Nephron (organoid): Measurements from ENCODE around the gene SLC6A11.

ENCODE experiments used
- H3K27ac Mint-ChIP-seq, 3 experiments: 2 replicates each; pipeline ENCODE4 v1.8.0; 2020; ENCODE audit warnings: mixed read lengths in 3 of 3, mild to moderate bottlenecking in 2 of 3, moderate library complexity in 1 of 3
- H3K27me3 Mint-ChIP-seq: 2 replicates; pipeline ENCODE4 v1.8.0; 2021; ENCODE audit warnings: low read depth, mild to moderate bottlenecking, moderate library complexity, mixed read lengths
- H3K36me3 Mint-ChIP-seq: 2 replicates; pipeline ENCODE4 v1.8.0; 2020; ENCODE audit warnings: low read depth, mixed read lengths
- H3K4me1 Mint-ChIP-seq: 2 replicates; pipeline ENCODE4 v1.8.0; 2020; ENCODE audit warnings: mixed read lengths
- H3K4me3 Mint-ChIP-seq, 3 experiments: 2 replicates each; pipeline ENCODE4 v1.8.0; 2020; ENCODE audit warnings: mild to moderate bottlenecking in 3 of 3, mixed read lengths in 3 of 3, moderate library complexity in 2 of 3
- H3K9me3 Mint-ChIP-seq: 2 replicates; pipeline ENCODE4 v1.8.0; 2020; ENCODE audit warnings: mixed read lengths
- CTCF ChIP-seq, 3 experiments: fragments of 200-600 bp; sonication (generic); IDR thresholded peaks; one replicate each; pipeline ENCODE4 v1.5.0; 2021; ENCODE audit warnings: antibody characterized with exemption in 3 of 3; ENCODE audit not compliant: unreplicated experiment in 3 of 3

The SLC6A11 gene

DNA sequence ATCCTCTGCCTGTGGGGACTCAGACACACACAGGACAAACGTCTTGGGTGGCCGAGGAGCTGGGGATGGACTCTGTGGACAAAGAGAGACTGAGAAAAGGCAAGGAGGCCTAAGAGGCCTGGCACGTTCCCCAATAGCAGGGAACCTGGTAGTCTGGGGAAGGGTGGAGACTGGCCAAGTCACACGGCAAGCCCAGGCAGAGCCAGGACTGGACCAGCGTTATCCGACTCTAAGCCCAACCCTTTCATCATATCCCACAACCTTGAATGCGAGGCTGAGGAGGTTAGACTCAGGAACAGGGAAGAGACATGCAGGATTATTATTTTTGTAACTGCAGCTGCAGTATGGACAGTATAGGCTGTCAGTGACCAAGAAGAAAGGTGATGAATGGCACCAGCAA, 53.4 kb downstream of the SLC6A11 start:
- Mint-ChIP-seq H3K36me3 (no peaks in the 10 kb centered on the region), H3K4me3 (no peak overlapping the region), H3K9me3 (no peaks in the 10 kb centered on the region), H3K27ac (no peak overlapping the region), H3K27me3 (peaks cover 32% of the 10 kb centered on the region), H3K4me1 (no peaks in the 10 kb centered on the region)
- no peak for TF ChIP-seq CTCF (IDR thresholded peaks at IDR 0.05; ENCODE audit: unreplicated experiment in 3 of 3)

DNA sequence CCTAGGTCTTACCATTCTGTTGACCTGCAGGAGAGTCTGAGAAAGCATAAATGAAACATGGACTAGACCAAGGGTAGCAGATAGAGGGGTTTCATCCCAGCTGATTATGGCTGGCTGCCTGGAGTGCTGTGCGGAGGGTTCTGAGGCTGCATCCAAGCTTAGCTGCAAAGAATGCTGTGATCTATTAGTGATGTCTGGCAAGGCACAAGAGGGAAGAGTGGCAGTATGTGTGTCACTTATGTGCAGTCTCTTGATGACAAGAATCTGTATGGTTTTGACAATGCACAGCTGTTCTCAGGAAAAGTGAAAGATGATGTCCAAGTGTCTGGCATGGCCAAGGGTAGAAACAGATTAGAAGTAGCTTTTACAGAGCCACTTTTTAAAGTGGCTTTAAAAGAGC, 54.3 kb downstream of the SLC6A11 start:
- TF ChIP-seq CTCF (IDR thresholded peaks at IDR 0.05; ENCODE audit: unreplicated experiment in 3 of 3) = no peak
- H3K27me3 Mint-ChIP-seq = peaks cover 33% of the 10 kb centered on the region
- no peaks in the 10 kb centered on the region for H3K9me3 Mint-ChIP-seq
- H3K36me3 Mint-ChIP-seq = no peaks in the 10 kb centered on the region
- H3K27ac Mint-ChIP-seq = no peak overlapping the region
- no peak overlapping the region for H3K4me3 Mint-ChIP-seq
- no peaks in the 10 kb centered on the region for H3K4me1 Mint-ChIP-seq

DNA sequence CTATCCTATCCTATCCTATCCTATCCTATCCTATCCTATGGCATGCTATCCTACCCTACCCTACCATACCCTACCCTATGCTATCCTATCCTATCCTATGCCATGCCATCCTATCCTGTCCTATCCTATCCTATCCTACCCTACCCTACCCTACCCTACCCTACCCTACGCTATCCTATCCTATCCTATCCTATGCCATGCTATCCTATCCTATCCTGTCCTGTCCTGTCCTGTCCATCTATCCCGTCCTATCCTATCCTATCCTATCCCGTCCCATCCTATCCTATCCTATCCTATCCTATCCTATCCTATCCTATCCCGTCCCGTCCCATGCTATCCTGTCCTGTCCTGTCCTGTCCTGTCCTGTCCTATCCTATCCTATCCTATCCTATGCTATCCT, 57.4 kb downstream of the SLC6A11 start:
- Mint-ChIP-seq H3K4me3 (no peak overlapping the region), H3K27me3 (peaks cover 31% of the 10 kb centered on the region), H3K27ac (no peak overlapping the region), H3K36me3 (no peaks in the 10 kb centered on the region), H3K4me1 (no peaks in the 10 kb centered on the region), H3K9me3 (no peaks in the 10 kb centered on the region)
- TF ChIP-seq CTCF (IDR thresholded peaks at IDR 0.05; ENCODE audit: unreplicated experiment in 3 of 3) = no peak

DNA sequence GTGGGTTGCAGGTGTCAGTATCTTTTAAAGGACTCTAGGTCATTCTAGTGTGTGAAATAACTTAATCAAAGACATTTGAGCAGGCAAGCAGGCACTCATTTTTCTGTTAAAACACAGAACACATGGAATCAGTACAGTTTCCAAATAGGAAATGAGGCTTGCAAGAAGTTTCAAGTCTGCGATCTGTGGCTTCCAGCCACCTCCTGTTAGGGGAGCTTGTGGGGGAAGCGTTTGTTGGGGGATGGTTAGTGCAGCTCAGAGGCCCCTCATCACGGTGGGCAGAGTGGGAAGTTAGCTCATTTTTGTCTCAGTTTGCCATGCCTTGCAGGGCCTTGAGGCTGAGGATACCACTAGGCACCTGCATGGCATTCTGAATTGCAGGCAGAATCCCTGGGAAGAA, 59.9 kb downstream of the SLC6A11 start:
- no peaks in the 10 kb centered on the region for H3K9me3 Mint-ChIP-seq
- no peak overlapping the region for H3K4me3 Mint-ChIP-seq
- TF ChIP-seq CTCF (IDR thresholded peaks at IDR 0.05; ENCODE audit: unreplicated experiment in 3 of 3) = no peak

DNA sequence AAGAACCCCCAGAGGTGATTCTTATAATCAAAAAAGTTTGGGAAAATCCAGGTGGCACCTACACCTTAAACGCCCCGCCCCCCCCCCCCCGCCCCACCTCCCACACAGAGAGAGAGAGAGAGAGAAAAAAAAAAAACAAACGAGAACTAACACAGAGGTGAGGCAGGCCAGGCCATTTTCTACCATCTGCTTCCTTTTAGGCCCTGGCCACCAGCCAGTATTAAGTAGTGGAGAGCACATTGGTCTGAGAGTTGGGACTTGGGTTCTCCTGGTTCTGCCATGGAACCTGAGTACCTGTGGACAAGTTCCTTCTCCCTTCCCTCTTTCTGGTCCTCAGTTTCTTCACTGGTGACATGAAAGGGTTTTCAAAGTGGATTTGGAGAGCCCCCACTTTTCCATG, 60.6 kb downstream of the SLC6A11 start:
- Mint-ChIP-seq H3K27me3 (peaks cover 24% of the 10 kb centered on the region), H3K9me3 (no peaks in the 10 kb centered on the region), H3K27ac (no peak overlapping the region), H3K36me3 (no peaks in the 10 kb centered on the region), H3K4me3 (no peak overlapping the region), H3K4me1 (no peaks in the 10 kb centered on the region)
- TF ChIP-seq CTCF (IDR thresholded peaks at IDR 0.05; ENCODE audit: unreplicated experiment in 3 of 3) = no peak

More for the DNA sequence above, 59.9 kb downstream of the SLC6A11 start:
- Mint-ChIP-seq H3K27ac (no peak overlapping the region), H3K36me3 (no peaks in the 10 kb centered on the region), H3K4me1 (no peaks in the 10 kb centered on the region), H3K27me3 (peaks cover 20% of the 10 kb centered on the region)

- Mint-ChIP-seq H3K4me1 (no peaks in the 10 kb centered on the region), H3K27me3 (peaks cover 28% of the 10 kb centered on the region), H3K9me3 (no peaks in the 10 kb centered on the region), H3K4me3 (no peak overlapping the region), H3K27ac (no peak overlapping the region), H3K36me3 (no peaks in the 10 kb centered on the region)
- TF ChIP-seq CTCF (IDR thresholded peaks at IDR 0.05; ENCODE audit: unreplicated experiment in 3 of 3) = no peak
Measured at GRCh38 chr3:10882851-10883250, 66.8 kb downstream of the SLC6A11 start.
